Fibroblast of skin of abdomen (primary cell): Measurements from ENCODE around the gene ADRA2A. TPM values are rescaled to one million over a fixed set of nuclear protein-coding genes. Genes with fewer than 3 reads are reported as not detected.

Experiments
- DNase-seq: peaks from one replicate; pipeline ENCODE4 v3.0.0-alpha.2; 2013
- polyA plus RNA-seq, 2 experiments: library from polyadenylated mRNA; unstranded; fragments of 120-200 nt; gene quantifications; one replicate each; pipeline ENCODE4 v1.2.1, GENCODE V29; 2013; ENCODE audit not compliant: insufficient read length in 2 of 2

Gene ADRA2A
- polyA plus RNA-seq (2013, experiment 1 of 2; ENCODE audit: insufficient read length) = 3.2 TPM
- polyA plus RNA-seq (2013, experiment 2 of 2; ENCODE audit: insufficient read length) = 3.3 TPM

DNA sequence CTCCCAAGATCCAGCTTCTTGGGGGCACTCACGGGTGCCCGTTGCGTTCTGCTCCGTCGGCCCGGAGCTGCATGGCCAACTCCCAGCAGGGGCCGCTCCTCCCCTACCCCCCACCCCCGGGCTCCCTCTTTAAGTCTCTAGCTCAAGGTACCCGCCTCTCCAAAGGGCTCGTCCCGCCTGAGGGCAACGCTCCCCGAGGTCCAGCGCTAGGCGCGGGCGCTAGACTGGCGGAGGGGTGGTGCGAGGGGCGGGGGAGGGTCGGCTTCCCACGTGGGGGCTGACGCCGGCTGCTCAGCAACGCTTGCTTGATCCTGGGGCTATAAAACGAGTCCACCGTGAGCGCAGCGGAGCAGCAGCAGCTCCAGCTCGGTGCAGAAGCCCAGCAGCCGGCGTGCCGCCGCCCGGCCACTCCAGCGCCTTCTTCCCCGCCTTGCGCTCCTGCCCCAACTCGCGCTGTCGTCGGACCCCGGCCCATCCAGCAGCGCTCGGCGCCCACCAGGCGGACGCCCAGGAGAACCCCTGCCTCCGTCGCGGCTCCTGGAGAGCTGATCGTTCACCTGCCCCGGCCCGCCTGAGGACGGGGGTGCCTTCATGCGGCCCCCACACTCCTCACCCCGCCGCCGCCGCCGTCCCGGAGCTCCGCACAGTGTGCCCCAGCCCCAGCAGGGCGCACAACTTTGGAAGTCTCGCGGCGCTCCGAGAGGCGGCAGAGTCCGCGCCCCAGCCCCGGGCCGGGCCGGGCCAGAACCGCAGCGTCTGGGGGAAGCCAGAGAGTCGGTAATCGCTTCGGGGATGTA, at the start of gene ADRA2A:
TSS of gene ADRA2A (plus strand) at position 348 of the 797 bp plus-strand sequence. CDS start 968 bp downstream, outside the sequence.
- DNase-seq = peak; percentile 46

DNA sequence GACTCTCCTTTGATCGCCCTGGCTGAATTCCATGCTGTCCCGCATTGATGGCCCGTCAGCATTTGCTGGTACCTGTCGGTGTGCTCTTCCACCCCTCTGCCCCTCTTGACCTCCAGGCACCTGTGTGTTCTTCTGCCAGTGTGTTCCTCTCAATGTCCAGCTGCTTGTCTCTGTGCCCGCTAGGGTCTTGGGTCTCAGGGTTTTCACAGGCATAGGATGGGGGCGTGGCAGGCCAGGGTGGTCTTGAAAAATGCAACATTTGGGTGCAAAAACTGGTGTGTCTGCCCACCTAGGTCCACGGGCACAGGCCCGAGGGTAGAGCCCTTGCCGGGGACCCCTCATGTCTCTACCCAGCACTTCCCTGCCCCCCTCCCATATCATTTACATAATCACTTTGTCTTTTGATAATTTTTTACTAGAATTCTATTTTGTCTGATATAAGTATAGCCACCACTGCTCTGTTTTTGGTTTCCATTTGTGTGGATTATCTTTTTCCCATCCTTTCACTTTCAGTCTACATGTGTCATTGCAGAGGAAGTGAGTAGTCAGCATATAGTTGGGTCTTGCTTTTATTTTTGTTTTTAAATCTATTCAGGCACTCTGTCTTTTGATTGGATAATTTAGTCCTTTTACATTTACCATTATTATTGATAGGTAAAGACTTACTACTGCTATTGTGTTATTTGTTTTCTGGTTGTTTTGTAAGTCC, 46.6 kb upstream of the ADRA2A start:
- DNase-seq = no peak

GRCh38 chr10:111034598-111035310, 42.1 kb upstream of the ADRA2A start:
- peak; percentile 31 for DNase-seq

- DNase-seq = no peak
Observed at GRCh38 chr10:111035542-111035941, 41.3 kb upstream of the ADRA2A start.

DNA sequence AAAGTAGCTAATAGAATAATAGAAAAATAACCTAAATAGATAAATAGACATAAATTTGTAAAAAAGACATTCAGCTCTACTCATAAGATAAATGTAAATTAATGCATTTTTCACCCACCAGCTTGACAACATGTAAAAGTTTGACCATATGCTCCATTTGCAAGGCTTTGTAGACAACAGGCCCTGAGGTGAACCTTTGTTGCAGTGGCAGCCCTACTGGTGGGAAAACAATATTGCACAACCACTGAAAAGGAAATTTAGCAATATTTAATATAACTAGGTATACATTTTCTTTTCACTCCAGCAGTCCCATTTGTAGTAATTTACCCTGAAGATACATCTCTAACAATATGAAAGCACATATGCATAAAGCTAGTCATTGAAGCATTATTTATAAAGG, 39.0 kb upstream of the ADRA2A start:
- no peak for DNase-seq

GRCh38 chr10:111039522-111039921, 37.3 kb upstream of the ADRA2A start:
- DNase-seq = no peak

GRCh38 chr10:111057006-111057405, 19.8 kb upstream of the ADRA2A start:
- no peak for DNase-seq

- no peak for DNase-seq
Observed at GRCh38 chr10:111063471-111063870, 13.4 kb upstream of the ADRA2A start.

- DNase-seq = no peak
Observed at GRCh38 chr10:111072232-111072631, 4.6 kb upstream of the ADRA2A start.

- no peak for DNase-seq
Observed at GRCh38 chr10:111075577-111076185, 1.1 kb upstream of the ADRA2A start.

DNA sequence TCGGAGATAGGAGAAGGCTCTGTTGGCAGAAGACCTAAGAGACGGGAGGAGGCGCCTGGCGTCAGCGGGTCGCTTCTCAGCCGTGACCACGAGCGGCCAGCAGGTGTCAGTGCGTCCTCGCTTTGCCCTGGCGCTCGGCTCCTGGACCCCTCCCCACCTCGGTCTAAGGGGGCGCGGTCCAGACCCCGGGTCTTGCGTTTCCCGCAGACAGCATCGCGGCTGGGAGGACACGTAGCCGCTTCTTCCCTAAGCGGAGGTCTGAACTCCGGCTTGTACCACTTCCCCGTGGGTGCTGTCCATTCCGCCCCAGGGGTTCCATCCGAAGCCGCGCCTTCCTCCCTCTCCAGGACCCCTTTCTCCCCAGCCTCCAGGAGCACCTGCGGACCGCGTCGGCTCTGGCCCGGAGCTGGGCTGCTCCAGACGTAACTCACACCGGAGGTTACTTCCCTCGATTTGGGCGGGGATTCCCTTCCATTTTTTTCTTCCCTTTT, 593 bp upstream of the ADRA2A start:
- peak; percentile 42 for DNase-seq

DNA sequence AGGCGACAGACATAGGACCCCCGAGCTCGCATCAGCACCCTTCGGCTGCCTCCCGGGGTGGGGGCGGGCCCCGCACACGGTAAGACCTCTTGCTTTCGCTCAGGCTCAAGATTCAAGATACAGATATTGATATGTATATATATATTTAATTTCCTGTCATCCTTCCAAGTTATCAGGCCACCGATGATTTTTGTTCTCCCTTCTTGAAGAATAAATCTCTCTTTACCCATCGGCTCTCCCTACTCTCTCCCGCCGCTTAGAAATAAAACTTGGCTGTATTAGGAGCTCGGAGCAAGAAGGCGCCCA, 603 bp downstream of the ADRA2A start:
- no peak for DNase-seq

- DNase-seq = no peak
Observed at GRCh38 chr10:111077785-111078504, 1.1 kb downstream of the ADRA2A start.

DNA sequence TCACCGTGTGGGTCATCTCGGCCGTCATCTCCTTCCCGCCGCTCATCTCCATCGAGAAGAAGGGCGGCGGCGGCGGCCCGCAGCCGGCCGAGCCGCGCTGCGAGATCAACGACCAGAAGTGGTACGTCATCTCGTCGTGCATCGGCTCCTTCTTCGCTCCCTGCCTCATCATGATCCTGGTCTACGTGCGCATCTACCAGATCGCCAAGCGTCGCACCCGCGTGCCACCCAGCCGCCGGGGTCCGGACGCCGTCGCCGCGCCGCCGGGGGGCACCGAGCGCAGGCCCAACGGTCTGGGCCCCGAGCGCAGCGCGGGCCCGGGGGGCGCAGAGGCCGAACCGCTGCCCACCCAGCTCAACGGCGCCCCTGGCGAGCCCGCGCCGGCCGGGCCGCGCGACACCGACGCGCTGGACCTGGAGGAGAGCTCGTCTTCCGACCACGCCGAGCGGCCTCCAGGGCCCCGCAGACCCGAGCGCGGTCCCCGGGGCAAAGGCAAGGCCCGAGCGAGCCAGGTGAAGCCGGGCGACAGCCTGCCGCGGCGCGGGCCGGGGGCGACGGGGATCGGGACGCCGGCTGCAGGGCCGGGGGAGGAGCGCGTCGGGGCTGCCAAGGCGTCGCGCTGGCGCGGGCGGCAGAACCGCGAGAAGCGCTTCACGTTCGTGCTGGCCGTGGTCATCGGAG, 1.8 kb downstream of the ADRA2A start:
- no peak for DNase-seq

DNA sequence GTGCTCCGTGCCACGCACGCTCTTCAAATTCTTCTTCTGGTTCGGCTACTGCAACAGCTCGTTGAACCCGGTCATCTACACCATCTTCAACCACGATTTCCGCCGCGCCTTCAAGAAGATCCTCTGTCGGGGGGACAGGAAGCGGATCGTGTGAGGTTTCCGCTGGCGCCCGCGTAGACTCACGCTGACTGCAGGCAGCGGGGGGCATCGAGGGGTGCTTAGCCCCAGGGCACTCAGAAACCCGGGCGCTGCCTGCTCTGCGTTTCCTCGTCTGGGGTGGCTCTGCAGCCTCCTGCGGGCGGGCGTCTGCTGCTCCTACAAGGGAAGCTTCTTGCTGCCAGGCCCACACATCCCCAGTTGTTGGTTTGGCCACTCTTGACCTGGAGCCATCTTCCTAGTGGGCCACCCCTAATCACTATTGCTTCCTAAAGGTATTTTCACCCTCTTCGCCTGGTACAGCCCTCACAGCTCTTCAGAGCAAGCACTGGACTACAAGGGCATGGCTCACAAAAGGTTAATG, 2.5 kb downstream of the ADRA2A start:
- DNase-seq = no peak

DNA sequence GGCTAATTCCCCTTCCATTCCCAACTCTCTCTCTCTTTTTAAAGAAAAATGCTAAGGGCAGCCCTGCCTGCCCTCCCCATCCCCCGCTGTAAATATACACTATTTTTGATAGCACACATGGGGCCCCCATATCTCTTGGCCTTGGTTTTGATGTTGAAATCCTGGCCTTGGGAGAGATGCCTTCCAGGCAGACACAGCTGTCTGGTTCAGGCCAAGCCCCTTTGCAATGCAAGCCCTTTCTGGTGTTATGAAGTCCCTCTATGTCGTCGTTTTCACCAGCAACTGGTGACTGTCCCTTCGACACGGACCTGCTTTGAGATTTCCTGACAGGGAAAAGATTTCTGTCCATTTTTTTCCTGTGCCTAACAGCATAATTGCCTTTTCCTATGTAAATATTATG, 3.0 kb downstream of the ADRA2A start:
- no peak for DNase-seq

GRCh38 chr10:111080224-111080623, 3.4 kb downstream of the ADRA2A start:
- DNase-seq = no peak

DNA sequence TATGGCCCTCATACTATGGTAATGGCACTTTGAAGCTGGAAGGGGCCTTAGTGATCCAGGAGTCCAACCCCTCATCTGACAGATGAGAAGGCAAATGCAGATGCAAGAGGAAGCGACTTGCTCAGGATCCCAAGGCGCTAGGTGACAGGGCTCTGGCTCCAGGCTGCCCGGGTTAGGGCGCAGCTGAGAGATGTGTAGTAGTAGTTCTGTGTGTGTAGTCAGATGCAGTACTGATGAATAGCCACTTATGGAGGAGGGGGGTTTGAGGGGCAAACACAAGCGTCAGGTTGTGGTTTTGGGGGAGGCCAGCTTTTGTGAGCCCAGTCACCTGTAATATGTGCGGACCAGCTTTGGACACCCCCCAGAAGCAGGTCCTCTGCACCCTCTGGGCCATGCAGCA, 4.8 kb downstream of the ADRA2A start:
- DNase-seq = no peak

- no peak for DNase-seq
Observed at GRCh38 chr10:111082102-111082975, 5.5 kb downstream of the ADRA2A start.
